K562 (cell line): ENCODE results near the gene MRPS15. TPM values are rescaled to one million over a fixed set of nuclear protein-coding genes. Genes with fewer than 3 reads are reported as not detected.

ENCODE experiments used
- ATAC-seq: fragments of 200-7000 bp; cut with Tn5 transposase; 3 replicates; pipeline ENCODE4 v1.9.1; 2020; ENCODE audit warnings: moderate library complexity
- BruUV-seq: library from RNA; stranded (reverse); fragments of 400-500 nt; replicated peaks from 2 replicates; lab custom pipeline; 2021; lab: Mats Ljungman, UMichigan
- CTCF ChIA-PET: fragments of 300-600 bp; formaldehyde crosslinking; extraction: SDS; loops from one replicate; lab custom pipeline; 2021; ENCODE audit warnings: low intra/inter-chr PET ratio; lab: Yijun Ruan, JAX
- POLR2A ChIA-PET: fragments of 300-600, 350-650 bp; sonication (Branson Sonifier 250); formaldehyde crosslinking; extraction: SDS; loops from one replicate; lab custom pipeline; 2021; ENCODE audit warnings: antibody characterized with exemption, inconsistent platforms; lab: Yijun Ruan, JAX
- DNase-seq, 4 experiments: peaks; one replicate each; pipeline versions ENCODE4 v3.0.0 to v3.0.0-alpha.2; 2011 to 2018; ENCODE audit warnings: low spot score in 3 of 4, mixed read lengths in 3 of 4; ENCODE audit errors: extremely low read depth in 1 of 4
- FAIRE-seq: peaks from 2 replicates; lab custom pipeline; 2011; peaks lifted over from hg19 to GRCh38; lab: Jason Lieb, UNC
- H2AFZ ChIP-seq: 2 replicates; pipeline ENCODE4 v1.6.0; 2011; ENCODE audit warnings: low read depth, low read length, control low read depth, inconsistent platforms
- H3K27ac ChIP-seq: fragments of 200-600 bp; 3 replicates; pipeline ENCODE4 v1.8.0; 2011; ENCODE audit warnings: low read depth, mild to moderate bottlenecking, control low read depth, inconsistent platforms, low read length, moderate library complexity, mixed read lengths; ENCODE audit errors: extremely low read depth
- H3K27me3 ChIP-seq, 2 experiments: fragments of 300-600 bp in 1 of 2; 2 replicates in 1 of 2; 3 replicates in 1 of 2; pipeline versions ENCODE4 v1.6.0 to v1.8.0; 2011; ENCODE audit warnings: inconsistent platforms in 2 of 2, low read length in 2 of 2, mild to moderate bottlenecking in 1 of 2, mixed read lengths in 1 of 2, moderate library complexity in 1 of 2; ENCODE audit not compliant: control insufficient read depth in 2 of 2, insufficient read depth in 2 of 2
- H3K36me3 ChIP-seq: fragments of 300-600 bp; 3 replicates; pipeline ENCODE4 v1.8.0; 2011; ENCODE audit warnings: mild to moderate bottlenecking, low read length, inconsistent platforms; ENCODE audit not compliant: control insufficient read depth, insufficient read depth
- H3K4me1 ChIP-seq, 2 experiments: fragments of 200-600 bp in 1 of 2; replicated peaks in 1 of 2; 2 replicates in 1 of 2; 3 replicates in 1 of 2; pipeline versions ENCODE4 v1.5.1 to v1.8.0; 2011; ENCODE audit warnings: inconsistent platforms in 2 of 2, low read length in 2 of 2, mild to moderate bottlenecking in 1 of 2, mixed read lengths in 1 of 2, moderate library complexity in 1 of 2; ENCODE audit not compliant: control insufficient read depth in 2 of 2, insufficient read depth in 2 of 2
- H3K4me2 ChIP-seq: 2 replicates; pipeline ENCODE4 v1.6.1; 2011; ENCODE audit warnings: low read length, control low read depth, inconsistent platforms, mixed read lengths; ENCODE audit not compliant: insufficient read depth
- H3K4me3 ChIP-seq: fragments of 200-600 bp; sonication (generic), shearing (Covaris generic); 2 replicates; pipeline ENCODE4 v1.5.1; 2016; ENCODE audit warnings: control low read depth, inconsistent platforms
- H3K79me2 ChIP-seq: fragments of 200-600 bp; 3 replicates; pipeline ENCODE4 v1.8.0; 2011; ENCODE audit warnings: low read length, inconsistent platforms; ENCODE audit not compliant: control insufficient read depth, insufficient read depth
- H3K9ac ChIP-seq, 2 experiments: 2 replicates each; pipeline versions ENCODE4 v1.6.0 to v1.6.1; 2011; ENCODE audit warnings: low read depth in 2 of 2, low read length in 2 of 2, control low read depth in 1 of 2, inconsistent platforms in 1 of 2, mild to moderate bottlenecking in 1 of 2, mixed read lengths in 1 of 2; ENCODE audit not compliant: insufficient read depth in 1 of 2
- H3K9me1 ChIP-seq: one replicate; pipeline ENCODE4 v1.6.0; 2011; ENCODE audit warnings: inconsistent platforms, mild to moderate bottlenecking, low read length, moderate library complexity; ENCODE audit not compliant: control insufficient read depth, insufficient read depth
- H3K9me3 ChIP-seq: replicated peaks from 2 replicates; pipeline ENCODE4 v1.5.1; 2011; ENCODE audit warnings: low read depth, low read length, inconsistent platforms; ENCODE audit not compliant: control insufficient read depth, insufficient read depth
- H4K20me1 ChIP-seq: replicated peaks from 2 replicates; pipeline ENCODE4 v1.6.1; 2011; ENCODE audit warnings: low read length, inconsistent platforms, mixed read lengths; ENCODE audit not compliant: control insufficient read depth, insufficient read depth
- BCOR ChIP-seq: fragments of 450-650 bp; IDR thresholded peaks from 2 replicates; pipeline ENCODE4 v1.6.1; 2016
- CAMTA2 ChIP-seq: fragments of 250-450 bp; sonication (Bioruptor Pico); conservative IDR thresholded peaks from 2 replicates; pipeline ENCODE4 v1.5.1; 2022
- GABPA ChIP-seq: fragments of 200-800 bp; sonication (Bioruptor generic); conservative IDR thresholded peaks from 2 replicates; pipeline ENCODE4 v1.6.1; 2016; ENCODE audit warnings: low read depth, missing genetic modification characterization, missing compliant biosample characterization
- KDM1A ChIP-seq, 2 experiments: fragments of 450-650 bp; IDR thresholded peaks; 2 replicates each; pipeline ENCODE4 v1.6.1; 2016; ENCODE audit warnings: mild to moderate bottlenecking in 2 of 2
- KLF10 ChIP-seq: fragments of 250-450 bp; sonication (Bioruptor Pico); IDR thresholded peaks from 2 replicates; pipeline ENCODE4 v1.6.1; 2021; ENCODE audit warnings: matching md5 sums
- MTA3 ChIP-seq: fragments of 450-650 bp; formaldehyde crosslinking; IDR thresholded peaks from 2 replicates; pipeline ENCODE4 v1.6.1; 2017; ENCODE audit warnings: mild to moderate bottlenecking, borderline replicate concordance
- MXI1 ChIP-seq: IDR thresholded peaks from 2 replicates; pipeline ENCODE4 v1.6.1; 2011; ENCODE audit warnings: low read depth, mild to moderate bottlenecking, improper control_type of control experiment, low read length
- NR3C1 ChIP-seq: sonication (generic); formaldehyde crosslinking; IDR thresholded peaks from 2 replicates; pipeline ENCODE4 v1.8.1; 2022; ENCODE audit warnings: missing genetic modification reagents
- PCBP1 ChIP-seq: fragments of 200-400 bp; formaldehyde crosslinking; IDR thresholded peaks from 2 replicates; pipeline ENCODE4 v1.6.1; 2018; ENCODE audit warnings: mild to moderate bottlenecking, low read depth, low read length; ENCODE audit not compliant: poor library complexity, severe bottlenecking
- RBM25 ChIP-seq: fragments of 200-400 bp; formaldehyde crosslinking; IDR thresholded peaks from 2 replicates; pipeline ENCODE4 v1.6.1; 2018; ENCODE audit warnings: low read length, low read depth, moderate library complexity; ENCODE audit not compliant: severe bottlenecking
- SMARCA5 ChIP-seq: fragments of 450-650 bp; IDR thresholded peaks from 2 replicates; pipeline ENCODE4 v1.6.1; 2016
- SRSF1 ChIP-seq: fragments of 200-400 bp; formaldehyde crosslinking; IDR thresholded peaks from 2 replicates; pipeline ENCODE4 v1.6.1; 2017; ENCODE audit warnings: mild to moderate bottlenecking, low read depth, low read length, moderate library complexity
- ZHX1 ChIP-seq: fragments of 150-350 bp; conservative IDR thresholded peaks from 2 replicates; pipeline ENCODE4 v1.6.1; 2014; ENCODE audit warnings: low read length
- ZNF165 ChIP-seq: fragments of 250-450 bp; sonication (Bioruptor Pico); IDR thresholded peaks from 2 replicates; pipeline ENCODE4 v1.4.0; 2020; ENCODE audit warnings: borderline replicate concordance
- ZNF197 ChIP-seq: fragments of 200-800 bp; sonication (Bioruptor generic); IDR thresholded peaks from 2 replicates; pipeline ENCODE4 v1.6.1; 2016; ENCODE audit warnings: low read depth, missing genetic modification characterization, missing compliant biosample characterization
- ZNF347 ChIP-seq: fragments of 450-650 bp; formaldehyde crosslinking; IDR thresholded peaks from 2 replicates; pipeline ENCODE4 v1.4.0; 2020; ENCODE audit warnings: low read depth, mild to moderate bottlenecking, moderate library complexity
- ZNF57 ChIP-seq: fragments of 450-650 bp; formaldehyde crosslinking; IDR thresholded peaks from 2 replicates; pipeline ENCODE4 v1.4.0; 2020; ENCODE audit warnings: mild to moderate bottlenecking, moderate library complexity
- ZNF586 ChIP-seq: fragments of 450-650 bp; formaldehyde crosslinking; conservative IDR thresholded peaks from 2 replicates; pipeline ENCODE4 v1.4.0; 2020; ENCODE audit warnings: mild to moderate bottlenecking, moderate library complexity
- ZNF707 ChIP-seq: fragments of 250-450 bp; sonication (Bioruptor Pico); conservative IDR thresholded peaks from 2 replicates; pipeline ENCODE4 v1.8.0; 2022; ENCODE audit warnings: inconsistent platforms, mild to moderate bottlenecking, moderate library complexity
- WGBS: fragments of 100-300 bp; shearing (Covaris generic); methylation state at CpG from one replicate; pipeline ENCODE4 v1.1.6; 2016; ENCODE audit warnings: low coverage, mixed read lengths; ENCODE audit not compliant: insufficient coverage; ENCODE audit errors: missing lambda C conversion rate; 5-methylcytosine and 5-hydroxymethylcytosine counted together
- in situ Hi-C: fragments of 300-500 bp; cut with MboI; formaldehyde crosslinking; loops from 4 replicates; pipeline ENCODE4 v1.15.0; 2018; ENCODE audit warnings: inconsistent platforms, mixed read lengths
- intact Hi-C: fragments of 100-400 bp; cut with micrococcal nuclease; formaldehyde crosslinking; loops from 2 replicates; pipeline ENCODE4 v1.14.2; 2022
- polyA plus RNA-seq, 8 experiments: library from polyadenylated mRNA; depleted of rRNA in 4 of 8; stranded (reverse) in 5 of 8; unstranded in 3 of 8; fragments of >200 nt; fragmentation: Nextera tagmentation in 2 of 8; fragmentation: Illumina TruSeq in 1 of 8; extraction: Ambion mirVana in 2 of 8; extraction: Trizol in 1 of 8; gene quantifications; 2 replicates each; pipeline versions ENCODE4 v1.2.1 to v1.2.3, GENCODE V29; 2011 to 2014; ENCODE audit warnings: inconsistent platforms in 1 of 8, missing spikeins in 1 of 8
- total RNA-seq, 7 experiments: library from RNA; depleted of rRNA in 6 of 7; stranded (reverse); fragments of >200 nt in 6 of 7; fragmentation: Illumina TruSeq in 2 of 7; extraction: Trizol in 2 of 7; gene quantifications; 2 replicates each; pipeline versions ENCODE4 v1.2.1 to v1.2.3, GENCODE V29; 2011 to 2021; ENCODE audit warnings: low replicate concordance in 1 of 7
- TF ChIP-seq, protein P1 (sequence below): sonication (generic); IDR thresholded peaks from 2 replicates; pipeline ENCODE4 v1.6.1; 2016
- TF ChIP-seq, protein P2 (sequence below): fragments of 450-650 bp; formaldehyde crosslinking; IDR thresholded peaks from 2 replicates; pipeline ENCODE4 v1.4.0; 2020; ENCODE audit warnings: mild to moderate bottlenecking

Gene MRPS15
- total and polyA plus RNA-seq, 9 of the 15 experiments (the other 6 are each of a cell fraction or from before 2014, with no cell fraction given) = 62.9 to 286 (median 149) TPM

- POLR2A ChIA-PET = interaction anchor here (0.6 to 2.5 kb wide), 2 partner anchors 8 to 47 kb away, joined by 3 to 14 read pairs; no protein-coding TSS in a partner anchor
- intact Hi-C loops (no loop called here), in situ Hi-C loops (no loop called here)
- H3K36me3 ChIP-seq = no peaks in the 10 kb centered on the region
- 40% methylated on average over 2 of the region's 2 CpGs for WGBS
- no peaks in the 10 kb centered on the region for H3K79me2 ChIP-seq
- H4K20me1 ChIP-seq = no peaks in the 10 kb centered on the region
- no TSS peak for BruUV-seq
- H3K4me2 ChIP-seq = no peak overlapping the region
- H3K9me3 ChIP-seq = no peaks in the 10 kb centered on the region
- no peak overlapping the region for H3K4me3 ChIP-seq
- no peak for ATAC-seq
- H3K27me3 ChIP-seq = no peaks in the 10 kb centered on the region
- no peak for FAIRE-seq
- no peak overlapping the region for H3K9ac ChIP-seq
- peaks cover 36 to 44% of the 10 kb centered on the region in 2 experiments for H3K4me1 ChIP-seq
- CTCF ChIA-PET = no interaction called here
- no peak overlapping the region for H2AFZ ChIP-seq
- H3K27ac ChIP-seq = no peak overlapping the region
- H3K9me1 ChIP-seq = no peaks in the 10 kb centered on the region
- DNase-seq = no peak
- TF ChIP-seq PCBP1 (no peak), MTA3 (no peak), RBM25 (peak; percentile 85), ZNF347 (CRISPR knock-in tag) (no peak), KLF10 (CRISPR knock-in tag) (no peak), ZNF57 (CRISPR knock-in tag) (no peak), ZNF197 (CRISPR knock-in tag) (no peak), GABPA (no peak), ZNF586 (CRISPR knock-in tag) (no peak), CAMTA2 (CRISPR knock-in tag) (no peak), ZHX1 (no peak), SMARCA5 (peak; percentile 78; the same call in 1 of the 2 replicates), BCOR (peak; percentile 74), ZNF165 (CRISPR knock-in tag) (no peak), MXI1 (no peak), SRSF1 (no peak), KDM1A (IDR thresholded peaks at IDR 0.05) (peak; percentile 14 to 45; a peak in 1 of 4 replicates), NR3C1 (no peak), ZNF707 (CRISPR knock-in tag) (no peak)
- TF ChIP-seq, protein P1, sequence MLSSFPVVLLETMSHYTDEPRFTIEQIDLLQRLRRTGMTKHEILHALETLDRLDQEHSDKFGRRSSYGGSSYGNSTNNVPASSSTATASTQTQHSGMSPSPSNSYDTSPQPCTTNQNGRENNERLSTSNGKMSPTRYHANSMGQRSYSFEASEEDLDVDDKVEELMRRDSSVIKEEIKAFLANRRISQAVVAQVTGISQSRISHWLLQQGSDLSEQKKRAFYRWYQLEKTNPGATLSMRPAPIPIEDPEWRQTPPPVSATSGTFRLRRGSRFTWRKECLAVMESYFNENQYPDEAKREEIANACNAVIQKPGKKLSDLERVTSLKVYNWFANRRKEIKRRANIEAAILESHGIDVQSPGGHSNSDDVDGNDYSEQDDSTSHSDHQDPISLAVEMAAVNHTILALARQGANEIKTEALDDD = no peak
- TF ChIP-seq, protein P2, sequence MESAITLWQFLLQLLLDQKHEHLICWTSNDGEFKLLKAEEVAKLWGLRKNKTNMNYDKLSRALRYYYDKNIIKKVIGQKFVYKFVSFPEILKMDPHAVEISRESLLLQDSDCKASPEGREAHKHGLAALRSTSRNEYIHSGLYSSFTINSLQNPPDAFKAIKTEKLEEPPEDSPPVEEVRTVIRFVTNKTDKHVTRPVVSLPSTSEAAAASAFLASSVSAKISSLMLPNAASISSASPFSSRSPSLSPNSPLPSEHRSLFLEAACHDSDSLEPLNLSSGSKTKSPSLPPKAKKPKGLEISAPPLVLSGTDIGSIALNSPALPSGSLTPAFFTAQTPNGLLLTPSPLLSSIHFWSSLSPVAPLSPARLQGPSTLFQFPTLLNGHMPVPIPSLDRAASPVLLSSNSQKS (CRISPR knock-in tag) = no peak
These were observed 19.9 kb upstream of the MRPS15 start for GRCh38 chr1:36484099-36484498.
